Neural cell (in vitro differentiated cells): Measurements from ENCODE around the gene CACNA1C. TPM values are rescaled to one million over a fixed set of nuclear protein-coding genes. Genes with fewer than 3 reads are reported as not detected.

ENCODE experiments used
- H2AFZ ChIP-seq: fragments of 200-600, 300-800 bp; sonication (generic), shearing (Covaris generic); 2 replicates; pipeline ENCODE4 v1.6.0; 2014; ENCODE audit warnings: low read depth, mild to moderate bottlenecking, antibody characterized with exemption, low read length, moderate library complexity
- H3F3A ChIP-seq: fragments of 200-600 bp; shearing (Covaris generic); 2 replicates; pipeline ENCODE4 v1.6.1; 2016; ENCODE audit warnings: mild to moderate bottlenecking, moderate library complexity, mixed read lengths, antibody characterized with exemption, low read length; ENCODE audit not compliant: insufficient read depth, poor library complexity, severe bottlenecking
- H3K27ac ChIP-seq: fragments of 200-600, 300-800 bp; sonication (generic), shearing (Covaris generic); 2 replicates; pipeline ENCODE4 v1.5.1; 2014; ENCODE audit warnings: mild to moderate bottlenecking, low read length, moderate library complexity
- H3K27me3 ChIP-seq: fragments of 300-800, 200-600 bp; sonication (generic), shearing (Covaris generic); 2 replicates; pipeline ENCODE4 v1.6.0; 2014; ENCODE audit warnings: mild to moderate bottlenecking, low read depth, low read length, moderate library complexity; ENCODE audit not compliant: insufficient read depth
- H3K36me3 ChIP-seq: fragments of 300-800, 200-600 bp; sonication (generic), shearing (Covaris generic); 2 replicates; pipeline ENCODE4 v1.5.1; 2014; ENCODE audit warnings: mild to moderate bottlenecking, antibody characterized with exemption, low read length, moderate library complexity; ENCODE audit not compliant: insufficient read depth
- H3K4me2 ChIP-seq: fragments of 300-800, 200-600 bp; sonication (generic), shearing (Covaris generic); 2 replicates; pipeline ENCODE4 v1.6.0; 2014; ENCODE audit warnings: mild to moderate bottlenecking, low read length
- H3K4me3 ChIP-seq: fragments of 300-800, 200-600 bp; sonication (generic), shearing (Covaris generic); 2 replicates; pipeline ENCODE4 v1.5.1; 2014; ENCODE audit warnings: mild to moderate bottlenecking, low read length, moderate library complexity
- H3K79me2 ChIP-seq: fragments of 200-600 bp; shearing (Covaris generic); replicated peaks from 2 replicates; pipeline ENCODE4 v1.6.0; 2014; ENCODE audit warnings: mild to moderate bottlenecking, low read length, moderate library complexity; ENCODE audit not compliant: insufficient read depth
- H3K9ac ChIP-seq: fragments of 300-800, 200-600 bp; sonication (generic), shearing (Covaris generic); 2 replicates; pipeline ENCODE4 v1.6.1; 2016; ENCODE audit warnings: mild to moderate bottlenecking, low read length, mixed read lengths
- H3K9me2 ChIP-seq: fragments of 200-600 bp; shearing (Covaris generic); 2 replicates; pipeline ENCODE4 v1.6.1; 2016; ENCODE audit warnings: mild to moderate bottlenecking, low read length, mixed read lengths; ENCODE audit not compliant: insufficient read depth
- H3K9me3 ChIP-seq: fragments of 200-600, 300-800 bp; sonication (generic), shearing (Covaris generic); 2 replicates; pipeline ENCODE4 v1.6.1; 2016; ENCODE audit warnings: mild to moderate bottlenecking, mixed run types, low read length, moderate library complexity, mixed read lengths
- H4K20me1 ChIP-seq: fragments of 200-600 bp; shearing (Covaris generic); 2 replicates; pipeline ENCODE4 v1.6.1; 2016; ENCODE audit warnings: mild to moderate bottlenecking, mixed run types; ENCODE audit not compliant: insufficient read depth
- EP300 ChIP-seq: fragments of 450-650 bp; conservative IDR thresholded peaks from 2 replicates; pipeline ENCODE4 v1.6.1; 2014; ENCODE audit warnings: antibody characterized with exemption, mild to moderate bottlenecking, moderate library complexity; ENCODE audit not compliant: poor library complexity, severe bottlenecking
- EZH2 ChIP-seq: fragments of 200-600, 300-800 bp; shearing (Covaris generic), sonication (generic); IDR thresholded peaks from 2 replicates; pipeline ENCODE4 v1.6.1; 2014; ENCODE audit warnings: antibody characterized with exemption, low read length, borderline replicate concordance, mild to moderate bottlenecking; ENCODE audit not compliant: insufficient read depth, poor library complexity, severe bottlenecking
- MXI1 ChIP-seq: fragments of 450-650 bp; conservative IDR thresholded peaks from 2 replicates; pipeline ENCODE4 v1.6.1; 2014; ENCODE audit warnings: antibody characterized with exemption, mild to moderate bottlenecking; ENCODE audit not compliant: poor library complexity, severe bottlenecking
- POLR2AphosphoS5 ChIP-seq: IDR thresholded peaks from 2 replicates; pipeline ENCODE4 v1.6.1; 2012
- RAD21 ChIP-seq: fragments of 450-650 bp; conservative IDR thresholded peaks from 2 replicates; pipeline ENCODE4 v1.6.1; 2014; ENCODE audit warnings: antibody characterized with exemption, mild to moderate bottlenecking, moderate library complexity
- REST ChIP-seq: IDR thresholded peaks from 2 replicates; pipeline ENCODE4 v1.6.1; 2012; ENCODE audit warnings: borderline replicate concordance
- SMC3 ChIP-seq: fragments of 450-650 bp; conservative IDR thresholded peaks from 2 replicates; pipeline ENCODE4 v1.6.1; 2014; ENCODE audit warnings: antibody characterized with exemption, mild to moderate bottlenecking, moderate library complexity; ENCODE audit not compliant: poor library complexity
- TAF1 ChIP-seq: IDR thresholded peaks from 2 replicates; pipeline ENCODE4 v1.6.1; 2012; ENCODE audit warnings: low read depth
- polyA plus RNA-seq: library from polyadenylated mRNA; depleted of rRNA; stranded (reverse); fragments of >200 nt; gene quantifications from 2 replicates; pipeline ENCODE4 v1.2.3, GENCODE V29; 2014
- TF ChIP-seq, protein P1 (sequence below): fragments of 450-650 bp; IDR thresholded peaks from 2 replicates; pipeline ENCODE4 v1.5.1; 2014; ENCODE audit warnings: antibody characterized with exemption, mild to moderate bottlenecking, moderate library complexity; ENCODE audit not compliant: poor library complexity, severe bottlenecking

CACNA1C gene
- polyA plus RNA-seq, 1 donor from 2014 or later: 9.7 TPM

- H3F3A ChIP-seq: no peaks in the 10 kb centered on the region
- TF ChIP-seq EP300 (no peak), RAD21 (no peak)
Measured at GRCh38 chr12:2231956-2232355, 179.2 kb downstream of the CACNA1C start.

GRCh38 chr12:2233034-2233433, 180.2 kb downstream of the CACNA1C start:
- no peaks in the 10 kb centered on the region for H3F3A ChIP-seq
- no peak overlapping the region for H3K4me3 ChIP-seq
- H3K9me3 ChIP-seq: no peaks in the 10 kb centered on the region
- no peaks in the 10 kb centered on the region for H3K79me2 ChIP-seq
- H2AFZ ChIP-seq: no peak overlapping the region
- H4K20me1 ChIP-seq: no peaks in the 10 kb centered on the region
- H3K9ac ChIP-seq: no peak overlapping the region
- TF ChIP-seq REST (no peak), EP300 (no peak), POLR2AphosphoS5 (no peak), MXI1 (no peak), EZH2 (no peak), SMC3 (no peak), RAD21 (no peak), TAF1 (no peak)
- TF ChIP-seq, protein P1, sequence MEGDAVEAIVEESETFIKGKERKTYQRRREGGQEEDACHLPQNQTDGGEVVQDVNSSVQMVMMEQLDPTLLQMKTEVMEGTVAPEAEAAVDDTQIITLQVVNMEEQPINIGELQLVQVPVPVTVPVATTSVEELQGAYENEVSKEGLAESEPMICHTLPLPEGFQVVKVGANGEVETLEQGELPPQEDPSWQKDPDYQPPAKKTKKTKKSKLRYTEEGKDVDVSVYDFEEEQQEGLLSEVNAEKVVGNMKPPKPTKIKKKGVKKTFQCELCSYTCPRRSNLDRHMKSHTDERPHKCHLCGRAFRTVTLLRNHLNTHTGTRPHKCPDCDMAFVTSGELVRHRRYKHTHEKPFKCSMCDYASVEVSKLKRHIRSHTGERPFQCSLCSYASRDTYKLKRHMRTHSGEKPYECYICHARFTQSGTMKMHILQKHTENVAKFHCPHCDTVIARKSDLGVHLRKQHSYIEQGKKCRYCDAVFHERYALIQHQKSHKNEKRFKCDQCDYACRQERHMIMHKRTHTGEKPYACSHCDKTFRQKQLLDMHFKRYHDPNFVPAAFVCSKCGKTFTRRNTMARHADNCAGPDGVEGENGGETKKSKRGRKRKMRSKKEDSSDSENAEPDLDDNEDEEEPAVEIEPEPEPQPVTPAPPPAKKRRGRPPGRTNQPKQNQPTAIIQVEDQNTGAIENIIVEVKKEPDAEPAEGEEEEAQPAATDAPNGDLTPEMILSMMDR: no peak
- no peaks in the 10 kb centered on the region for H3K27me3 ChIP-seq
- H3K4me2 ChIP-seq: no peak overlapping the region
- H3K9me2 ChIP-seq: no peaks in the 10 kb centered on the region
- no peaks in the 10 kb centered on the region for H3K36me3 ChIP-seq
- no peak overlapping the region for H3K27ac ChIP-seq

More at GRCh38 chr12:2231956-2232355, 179.2 kb downstream of the CACNA1C start:
- Histone ChIP-seq H3K36me3 (no peaks in the 10 kb centered on the region), H4K20me1 (no peaks in the 10 kb centered on the region), H3K9ac (no peak overlapping the region), H3K4me2 (no peak overlapping the region), H3K9me3 (no peaks in the 10 kb centered on the region), H2AFZ (no peak overlapping the region), H3K27ac (no peak overlapping the region), H3K9me2 (no peaks in the 10 kb centered on the region), H3K4me3 (no peak overlapping the region), H3K79me2 (no peaks in the 10 kb centered on the region), H3K27me3 (no peaks in the 10 kb centered on the region)

DNA sequence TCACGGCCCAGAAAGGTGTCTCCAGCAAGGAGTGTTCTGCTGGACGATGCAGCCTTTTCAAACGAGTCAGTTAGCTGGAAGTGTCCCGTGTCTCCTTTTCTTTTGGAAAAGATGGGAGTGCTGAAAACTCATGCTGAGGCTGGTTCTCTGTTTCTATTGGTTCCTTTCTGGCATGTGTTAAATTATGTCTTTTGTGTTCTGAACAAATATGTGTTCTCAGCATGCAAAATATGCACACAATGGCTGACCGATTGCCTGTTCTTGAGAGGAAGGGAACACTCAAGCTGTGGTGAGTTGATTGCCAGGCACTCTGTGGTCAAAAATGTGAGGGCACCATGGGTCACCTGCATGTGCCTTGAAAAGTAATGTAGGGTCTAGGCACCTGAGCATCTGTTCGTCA, 181.3 kb downstream of the CACNA1C start:
- H3K36me3 ChIP-seq: no peaks in the 10 kb centered on the region
- no peaks in the 10 kb centered on the region for H3F3A ChIP-seq
- no peaks in the 10 kb centered on the region for H3K9me3 ChIP-seq
- H4K20me1 ChIP-seq: no peaks in the 10 kb centered on the region
- no peaks in the 10 kb centered on the region for H3K79me2 ChIP-seq
- H3K27me3 ChIP-seq: no peaks in the 10 kb centered on the region
- H3K4me3 ChIP-seq: no peak overlapping the region
- no peak overlapping the region for H2AFZ ChIP-seq
- no peak overlapping the region for H3K27ac ChIP-seq
- H3K9ac ChIP-seq: no peak overlapping the region
- no peak overlapping the region for H3K4me2 ChIP-seq
- no peaks in the 10 kb centered on the region for H3K9me2 ChIP-seq
- TF ChIP-seq EZH2: no peak
- no peak for TF ChIP-seq RAD21
- no peak for TF ChIP-seq REST
- no peak for TF ChIP-seq MXI1
- TF ChIP-seq POLR2AphosphoS5: no peak
- no peak for TF ChIP-seq SMC3
- TF ChIP-seq, protein P1: no peak
- no peak for TF ChIP-seq EP300
- TF ChIP-seq TAF1: no peak
